HS-27A (cell line): ENCODE results near the gene INSM1.
A peak's percentile ranks its signal among the peaks of the same experiment; 100 is the strongest.
"Not testable (repeated sequence)": the region's sequence is repeated elsewhere in the genome, so short reads cannot be mapped to it uniquely, and the experiment has no call there.

ENCODE experiments used
- DNase-seq: peaks from one replicate; pipeline ENCODE4 v3.0.0-alpha.2; 2012; ENCODE audit warnings: low read depth, missing footprints

The INSM1 gene, protein sequence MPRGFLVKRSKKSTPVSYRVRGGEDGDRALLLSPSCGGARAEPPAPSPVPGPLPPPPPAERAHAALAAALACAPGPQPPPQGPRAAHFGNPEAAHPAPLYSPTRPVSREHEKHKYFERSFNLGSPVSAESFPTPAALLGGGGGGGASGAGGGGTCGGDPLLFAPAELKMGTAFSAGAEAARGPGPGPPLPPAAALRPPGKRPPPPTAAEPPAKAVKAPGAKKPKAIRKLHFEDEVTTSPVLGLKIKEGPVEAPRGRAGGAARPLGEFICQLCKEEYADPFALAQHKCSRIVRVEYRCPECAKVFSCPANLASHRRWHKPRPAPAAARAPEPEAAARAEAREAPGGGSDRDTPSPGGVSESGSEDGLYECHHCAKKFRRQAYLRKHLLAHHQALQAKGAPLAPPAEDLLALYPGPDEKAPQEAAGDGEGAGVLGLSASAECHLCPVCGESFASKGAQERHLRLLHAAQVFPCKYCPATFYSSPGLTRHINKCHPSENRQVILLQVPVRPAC

DNA sequence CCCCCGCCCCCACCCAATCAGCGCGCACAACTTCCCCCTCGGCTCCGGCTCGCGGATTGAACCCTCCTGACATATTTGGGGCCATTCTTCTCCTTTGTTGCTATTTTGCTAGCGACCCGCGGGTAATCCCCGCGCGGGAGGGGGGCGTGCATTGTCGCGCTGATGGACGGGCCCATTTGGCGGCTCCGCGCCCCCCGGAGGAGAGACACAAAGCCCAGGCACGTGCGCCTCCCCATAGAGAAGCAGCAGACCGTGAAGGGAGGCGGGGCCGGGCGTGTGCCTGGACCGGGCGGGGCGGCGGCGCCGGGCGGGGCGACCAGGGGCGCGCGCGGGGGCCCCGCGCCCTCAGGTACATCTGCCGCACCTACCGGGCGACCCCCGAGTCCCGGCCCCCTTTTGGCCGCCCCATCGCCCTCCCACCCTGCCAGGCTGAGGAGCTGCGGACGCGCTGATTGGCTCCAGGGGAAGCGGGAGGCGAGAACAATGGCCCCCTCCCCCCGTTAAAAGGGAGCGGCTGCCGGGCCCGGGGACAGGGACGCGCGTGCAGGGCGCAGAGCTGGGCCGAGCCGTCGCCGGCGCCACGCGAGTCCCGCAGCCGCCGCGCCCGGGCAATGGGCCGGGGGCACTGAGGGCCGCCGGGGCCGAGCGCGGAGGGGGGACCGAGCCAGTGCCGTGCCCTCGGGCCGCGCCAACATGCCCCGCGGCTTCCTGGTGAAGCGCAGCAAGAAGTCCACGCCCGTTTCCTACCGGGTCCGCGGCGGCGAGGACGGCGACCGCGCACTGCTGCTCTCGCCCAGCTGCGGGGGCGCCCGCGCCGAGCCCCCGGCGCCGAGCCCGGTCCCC lies at the start of gene INSM1:
INSM1 (plus strand) TSS at position 530 of the 843 bp plus-strand sequence; CDS start at position 694, 164 bp downstream.
- DNase-seq = no peak

DNA sequence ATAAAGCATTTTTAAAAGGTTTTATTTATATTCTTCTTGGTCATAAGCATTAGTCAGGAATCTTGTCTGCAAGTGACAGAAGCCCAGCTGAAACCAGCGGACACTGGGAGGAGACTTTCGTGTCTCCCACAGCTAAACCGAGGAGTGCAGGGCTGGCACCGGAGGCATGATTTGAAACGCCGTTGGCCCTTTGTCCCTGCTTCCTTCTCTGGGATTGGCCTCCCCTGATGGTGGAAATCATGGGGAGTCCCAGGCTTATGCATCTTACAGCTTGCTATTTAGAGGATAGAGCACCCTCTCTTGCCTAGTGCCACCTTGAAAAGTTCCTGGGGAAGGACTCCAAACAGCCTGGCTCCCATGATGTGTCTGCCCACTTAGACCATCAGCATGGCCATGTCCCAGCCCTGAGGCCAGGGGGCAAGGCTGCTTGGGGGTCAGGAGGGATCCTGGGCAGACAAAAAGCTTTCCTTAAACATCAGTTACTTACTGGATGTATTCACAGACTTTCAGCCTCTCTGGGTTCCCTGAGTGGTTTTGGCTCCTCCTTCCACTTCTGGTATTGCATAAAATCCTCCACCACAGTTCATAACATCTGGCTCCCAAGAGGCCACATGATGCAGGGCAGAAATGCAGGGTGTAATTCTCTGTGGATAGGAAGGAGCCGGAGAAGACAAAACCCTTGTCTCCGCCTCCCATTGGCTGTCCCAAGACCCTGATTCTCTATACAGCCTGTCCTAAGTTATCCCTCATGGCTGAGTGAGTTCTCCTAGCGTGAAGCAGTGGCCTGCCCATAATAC lies 49.3 kb upstream of the INSM1 start:
- no peak for DNase-seq

DNA sequence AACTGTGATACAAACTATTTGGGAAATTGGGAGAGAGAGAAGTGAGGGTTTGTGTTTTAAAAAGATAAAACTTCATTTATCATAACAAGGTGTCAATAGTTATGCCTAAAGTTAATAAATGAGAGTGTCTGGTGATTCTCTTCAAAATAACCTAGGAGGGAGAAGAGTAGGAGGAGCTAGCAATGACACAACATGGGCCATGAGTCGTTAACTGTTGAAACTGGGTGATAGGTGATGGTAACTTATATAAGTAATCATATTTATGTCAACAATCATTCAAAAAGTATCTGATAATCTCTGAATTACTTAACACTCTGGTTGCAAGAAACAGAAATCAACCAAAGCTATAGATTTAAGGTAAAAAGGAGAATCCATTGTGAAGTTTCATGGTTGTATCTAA lies 46.8 kb upstream of the INSM1 start:
- DNase-seq = no peak

DNA sequence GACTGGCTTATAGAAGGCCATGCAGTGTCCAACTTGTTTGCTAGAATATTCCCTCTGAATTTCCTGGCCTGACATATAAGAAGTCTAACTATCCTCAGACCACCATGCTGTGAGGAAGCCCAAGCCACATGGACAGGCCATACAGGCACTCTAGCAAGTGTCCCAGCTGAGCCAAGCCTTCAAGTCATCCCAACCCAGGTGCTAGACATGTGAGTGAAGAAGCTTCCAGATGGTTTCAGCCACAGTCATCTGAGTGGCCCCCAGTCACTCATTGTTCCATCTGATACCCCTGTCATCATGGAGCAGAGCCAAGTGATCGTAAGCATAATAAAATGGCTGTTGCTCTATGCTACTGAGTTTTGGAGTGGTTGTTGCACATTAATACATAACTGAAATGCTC lies 46.0 kb upstream of the INSM1 start:
- DNase-seq = no peak

DNA sequence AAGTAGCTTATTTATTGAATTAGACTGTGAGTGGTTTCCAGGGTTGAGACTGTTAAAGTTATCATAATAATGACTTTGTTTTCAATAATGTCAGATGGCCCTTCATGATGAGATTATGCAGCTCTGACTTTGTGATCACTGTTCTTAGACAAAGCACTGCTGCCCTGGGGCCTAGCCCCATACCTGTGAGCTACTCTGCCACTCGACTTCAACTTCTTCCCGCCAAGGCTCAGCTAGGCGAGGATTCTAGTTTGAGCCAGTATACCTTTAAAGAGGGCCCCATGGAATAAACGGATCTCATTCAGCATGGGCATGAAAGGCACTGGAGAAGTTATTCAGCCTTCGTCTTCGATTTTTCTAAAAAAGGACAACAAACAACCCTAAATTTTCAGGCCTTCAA lies 45.0 kb upstream of the INSM1 start:
- DNase-seq = no peak

DNA sequence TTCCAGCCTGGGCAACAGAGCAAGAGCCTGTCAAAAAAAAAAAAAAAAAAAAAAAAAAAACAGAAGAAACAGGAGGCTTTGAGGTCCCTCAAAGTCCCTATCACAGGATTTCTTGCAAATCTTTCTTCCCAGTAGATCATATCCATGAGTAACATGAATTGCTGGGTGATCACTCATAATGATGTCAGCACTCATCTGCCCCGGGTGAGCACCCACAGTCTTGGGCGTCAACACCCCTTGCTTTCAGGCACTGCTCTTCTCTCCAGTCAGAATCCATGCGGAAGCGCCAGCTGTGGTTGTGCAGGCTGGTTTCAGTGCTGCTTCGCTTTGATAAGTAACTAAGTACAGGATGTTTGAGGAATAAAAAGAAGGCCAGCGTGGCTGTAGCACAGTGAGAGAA lies 40.2 kb upstream of the INSM1 start:
- DNase-seq = peak; percentile 19

DNA sequence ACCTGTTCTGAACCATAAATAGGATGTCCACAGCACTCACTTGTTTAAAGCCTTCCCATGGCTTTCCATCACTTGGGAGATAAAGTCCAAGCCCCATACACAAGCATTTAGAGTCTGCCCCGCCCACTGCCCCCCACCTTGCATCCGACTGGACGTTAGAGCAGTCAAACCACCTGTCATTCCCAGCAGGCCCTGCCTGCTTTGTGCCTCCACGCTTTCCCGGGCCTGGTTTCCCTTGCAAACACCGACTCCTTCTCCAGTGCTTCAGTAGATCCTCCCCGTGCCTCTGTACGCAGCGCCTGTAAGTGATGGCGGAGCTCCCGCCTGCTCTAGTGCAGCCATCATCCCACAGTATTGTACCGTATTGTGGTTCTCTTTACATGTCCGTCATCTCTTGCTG lies 38.3 kb upstream of the INSM1 start:
- DNase-seq = no peak

DNA sequence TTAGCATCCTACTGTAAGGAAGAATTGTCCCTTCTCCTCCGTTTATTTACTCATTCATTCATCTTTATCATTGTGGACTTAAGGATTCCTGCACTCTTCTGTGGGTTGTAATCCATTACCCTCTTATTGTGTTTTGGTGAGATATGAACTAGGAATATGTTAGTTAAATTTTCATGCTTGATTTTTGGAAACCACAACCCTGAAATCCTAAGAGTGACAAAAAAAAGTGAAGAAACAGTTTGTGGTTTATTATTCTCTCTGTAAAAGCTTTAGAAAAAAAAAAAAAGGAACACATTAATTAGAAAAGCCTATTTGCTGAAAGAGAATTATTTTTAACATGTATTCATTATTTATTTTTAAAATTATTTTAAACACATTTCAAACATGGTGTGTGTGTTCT lies 36.7 kb upstream of the INSM1 start:
- DNase-seq = no peak

DNA sequence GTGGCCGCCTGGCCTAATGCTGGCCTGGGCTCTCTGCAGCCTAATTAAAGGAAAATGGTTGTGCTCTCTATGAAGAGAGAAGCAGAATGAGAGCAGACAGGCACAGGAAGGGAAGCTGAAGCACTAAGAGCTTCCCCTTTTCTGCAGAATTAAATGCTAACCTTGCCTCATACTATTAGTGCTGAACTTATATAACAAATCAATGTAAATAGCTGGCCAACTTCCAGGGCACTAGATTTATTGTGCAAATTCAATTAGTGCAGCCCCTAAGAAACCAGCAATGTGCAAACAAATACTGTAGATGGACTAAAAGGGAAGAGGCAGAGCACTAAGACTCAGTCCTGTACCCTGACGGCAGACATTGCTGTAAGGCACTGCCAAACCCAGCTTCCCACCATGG lies 36.1 kb upstream of the INSM1 start:
- no peak for DNase-seq

DNA sequence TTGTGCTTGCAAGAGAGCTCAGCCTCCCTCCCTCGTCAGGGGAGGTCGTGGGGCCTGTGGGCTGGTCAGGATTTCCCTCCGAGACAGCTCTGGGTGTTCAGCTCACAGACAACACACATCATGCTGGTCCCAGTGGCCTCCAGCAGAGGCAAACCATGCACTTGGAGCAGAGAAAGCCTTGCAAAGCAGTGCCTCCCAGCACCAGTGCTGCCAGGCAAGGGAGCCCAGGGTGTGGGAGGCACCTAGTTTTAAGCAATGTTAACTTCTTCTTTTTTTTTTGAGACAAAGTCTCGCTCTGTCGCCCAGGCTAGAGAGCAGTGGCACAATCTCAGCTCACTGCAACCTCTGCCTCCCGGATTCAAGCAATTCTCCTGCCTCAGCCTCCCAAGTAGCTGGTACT lies 34.0 kb upstream of the INSM1 start:
- no peak for DNase-seq

DNA sequence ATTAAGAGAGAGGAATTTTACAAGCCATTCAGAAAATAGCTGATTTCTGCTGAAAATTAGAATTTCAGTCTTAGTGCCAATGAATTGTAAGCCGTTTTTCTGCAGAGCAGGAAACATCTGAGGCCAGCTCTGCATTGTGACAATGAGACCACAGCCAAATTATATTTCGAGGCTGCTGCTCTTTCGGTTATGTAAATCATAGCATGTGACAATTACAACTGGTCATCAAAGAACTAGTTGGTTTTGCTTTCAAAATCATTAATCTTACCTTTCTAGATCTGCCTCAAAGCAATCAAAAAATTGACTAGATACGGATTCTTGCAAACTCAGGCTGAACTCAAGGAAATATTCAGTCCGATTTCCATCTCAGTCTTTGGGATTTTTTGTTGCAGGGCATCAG lies 33.4 kb upstream of the INSM1 start:
- DNase-seq = no peak

DNA sequence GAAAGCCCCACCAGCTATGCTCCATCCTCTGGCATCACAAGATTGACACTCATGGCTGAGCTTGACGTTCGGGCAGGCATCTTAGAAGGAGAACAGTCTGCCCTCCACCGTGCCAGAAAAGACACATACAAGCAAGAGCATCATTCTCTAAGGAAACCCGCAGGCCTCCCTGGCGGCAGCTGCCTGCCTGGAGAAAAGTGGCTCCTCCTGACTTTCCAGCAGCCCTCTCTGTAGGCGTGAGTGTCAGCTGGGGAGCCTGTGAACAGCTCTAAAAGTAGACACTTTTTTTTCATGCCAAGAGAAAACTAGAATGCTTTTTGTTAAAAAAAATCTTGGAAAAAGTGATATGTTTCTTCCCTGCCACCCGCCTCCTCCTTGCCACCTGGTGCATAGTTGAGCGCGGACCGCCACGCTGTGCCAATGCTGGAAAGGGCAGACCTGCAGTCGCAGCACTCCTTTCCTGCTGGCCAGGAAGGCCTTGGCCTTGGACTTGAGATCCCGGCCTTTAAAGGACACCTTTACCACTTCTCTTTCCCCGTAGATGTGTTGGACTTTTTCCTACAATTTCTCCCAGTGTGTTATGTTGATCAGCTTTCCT lies 29.7 kb upstream of the INSM1 start:
- no peak for DNase-seq

DNA sequence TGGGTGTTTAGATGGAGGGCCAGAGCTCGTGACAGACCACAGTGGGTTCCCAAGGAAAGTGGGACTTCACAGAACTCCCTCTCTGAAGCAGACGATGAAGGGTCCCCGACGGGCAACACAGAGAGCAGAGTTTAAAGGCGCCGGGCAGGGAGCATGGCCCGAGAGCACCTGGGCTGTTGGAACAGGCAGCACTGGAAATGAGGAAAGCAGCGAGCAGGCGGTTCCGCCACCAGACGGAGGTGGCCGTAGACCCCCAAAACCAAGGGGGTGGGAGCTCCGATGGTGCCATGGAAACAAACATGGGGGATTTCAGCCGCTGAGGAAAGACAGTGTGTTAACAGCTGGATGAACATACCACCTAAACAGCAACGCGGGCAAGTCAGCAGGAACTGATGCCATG lies 27.5 kb upstream of the INSM1 start:
- DNase-seq = no peak

DNA sequence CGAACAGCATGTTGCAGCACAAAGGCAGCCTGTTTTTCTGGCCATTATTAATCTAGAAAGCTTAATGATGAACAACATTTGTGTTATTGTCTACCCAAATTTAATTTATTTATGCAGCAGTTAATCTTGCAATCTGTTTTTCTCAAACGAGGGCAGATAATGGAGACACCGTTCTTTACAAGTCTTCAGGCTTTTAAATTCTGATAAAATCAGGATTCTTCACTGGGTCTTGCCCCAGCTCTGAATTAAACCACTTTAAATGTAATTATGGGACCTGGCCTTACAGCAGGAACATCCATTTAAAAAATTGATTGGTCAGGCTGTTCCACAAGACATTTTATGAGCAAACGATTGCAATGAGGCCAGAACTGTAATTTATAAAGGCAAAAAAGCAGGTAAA lies 26.5 kb upstream of the INSM1 start:
- DNase-seq = no peak

DNA sequence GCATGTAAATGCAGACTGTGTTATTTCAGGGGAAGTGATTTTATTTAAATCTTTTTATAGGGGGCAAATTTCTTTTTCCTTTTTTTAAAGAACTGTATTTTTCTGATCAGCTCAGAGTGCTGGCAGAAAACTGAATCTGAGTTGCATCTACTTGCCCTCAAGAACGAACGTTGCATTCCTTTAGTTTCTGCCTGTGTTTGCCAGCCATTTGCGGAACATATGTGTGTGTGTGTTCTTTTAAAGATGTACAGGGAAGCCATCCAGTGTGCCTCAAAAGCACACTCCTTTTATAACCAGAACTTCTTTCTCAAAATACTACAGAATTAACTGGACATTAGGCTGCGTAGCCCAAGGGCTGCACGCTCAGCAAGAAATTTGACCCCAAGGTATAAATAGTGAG lies 25.8 kb upstream of the INSM1 start:
- no peak for DNase-seq

DNA sequence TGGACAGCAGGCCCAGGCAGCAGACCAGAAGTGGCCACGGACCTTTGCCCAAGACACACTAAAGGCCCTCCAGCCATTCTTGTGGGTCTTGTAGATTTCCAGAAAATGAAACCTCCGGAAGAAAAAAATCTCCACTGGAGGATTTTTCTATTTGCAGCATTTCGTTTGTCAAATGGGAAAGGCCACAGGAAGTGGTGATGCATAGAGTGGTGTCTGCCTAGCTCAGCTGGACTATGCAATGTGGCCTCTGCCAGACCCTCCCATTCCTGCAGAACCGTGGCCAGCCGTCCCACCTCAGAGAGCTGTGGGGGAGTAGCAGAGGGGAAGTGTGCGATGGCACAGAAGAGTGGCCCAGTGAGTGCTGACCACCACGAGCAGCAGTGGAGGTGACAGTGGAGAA lies 24.0 kb upstream of the INSM1 start:
- DNase-seq = no peak

DNA sequence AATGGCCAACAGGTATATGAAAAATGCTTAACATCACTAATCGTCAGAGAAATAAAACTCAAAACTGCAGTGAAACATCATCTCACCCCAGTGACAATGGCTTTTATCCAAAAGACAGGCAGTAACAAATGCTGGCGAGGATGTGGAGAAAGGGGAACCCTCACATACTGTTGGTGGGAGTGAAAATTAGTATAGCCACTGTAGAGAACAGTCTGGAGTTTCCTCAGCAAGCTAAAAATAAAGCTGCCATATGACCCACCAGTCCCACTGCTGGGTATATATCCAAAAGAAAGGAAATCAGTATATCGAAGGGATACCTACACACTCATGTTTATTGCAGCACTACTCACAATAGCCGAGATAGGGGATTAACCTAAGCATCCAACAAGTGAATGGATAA lies 23.4 kb upstream of the INSM1 start:
- DNase-seq = no peak

DNA sequence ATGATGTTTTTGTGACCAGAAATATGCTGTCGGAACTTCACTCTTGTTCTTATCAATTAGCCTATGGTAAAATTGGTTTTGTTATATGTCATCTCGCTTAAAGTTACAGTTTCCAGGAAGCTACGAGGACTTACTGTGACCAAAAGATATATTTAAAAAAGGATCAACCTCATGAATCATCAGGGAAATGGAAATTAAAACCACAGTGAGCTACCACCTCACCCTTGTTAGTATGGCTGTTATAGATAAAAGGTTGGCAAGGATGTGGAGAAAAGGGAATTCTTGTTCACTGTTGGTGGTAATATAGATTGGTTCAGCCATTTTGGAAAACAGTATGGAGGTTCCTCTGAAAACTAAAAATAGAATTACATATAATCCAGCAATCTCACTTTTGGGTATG lies 14.3 kb upstream of the INSM1 start:
- DNase-seq = no peak

DNA sequence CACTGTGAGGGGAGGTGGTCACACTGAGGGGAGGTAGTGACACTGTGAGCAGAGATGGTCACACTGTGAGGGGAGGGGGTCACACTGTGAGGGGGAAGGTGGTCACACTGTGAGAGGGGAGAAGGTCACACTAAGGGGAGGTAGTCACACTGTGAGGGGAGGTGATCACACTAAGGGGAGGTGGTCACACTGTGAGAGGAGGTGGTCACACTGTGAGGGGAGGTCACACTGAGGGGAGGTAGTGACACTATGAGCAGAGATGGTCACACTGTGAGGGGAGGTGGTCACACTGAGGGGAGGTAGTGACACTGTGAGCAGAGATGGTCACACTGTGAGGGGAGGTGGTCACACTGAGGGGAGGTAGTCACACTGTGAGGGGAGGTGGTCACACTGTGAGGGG lies 12.4 kb upstream of the INSM1 start:
- not testable (repeated sequence) for DNase-seq

DNA sequence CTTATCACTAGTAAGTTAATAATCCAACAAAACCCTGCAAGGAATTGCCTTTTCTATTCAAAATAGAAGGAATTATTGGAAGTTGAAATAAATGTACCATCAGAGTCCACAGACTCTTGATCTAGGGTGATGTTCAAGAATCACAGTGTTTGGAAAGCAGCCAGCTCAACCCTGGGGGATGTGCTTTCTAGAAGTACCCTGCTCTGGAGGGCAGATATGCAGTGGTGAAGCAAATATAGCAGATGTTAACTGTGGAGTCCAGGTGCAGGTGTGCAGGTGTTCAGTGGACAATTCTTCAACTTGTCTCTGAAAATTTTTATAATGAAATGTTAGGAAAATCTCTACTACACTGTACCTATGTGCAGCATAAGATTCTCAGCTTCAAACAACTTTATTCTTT lies 9.1 kb upstream of the INSM1 start:
- DNase-seq = no peak

DNA sequence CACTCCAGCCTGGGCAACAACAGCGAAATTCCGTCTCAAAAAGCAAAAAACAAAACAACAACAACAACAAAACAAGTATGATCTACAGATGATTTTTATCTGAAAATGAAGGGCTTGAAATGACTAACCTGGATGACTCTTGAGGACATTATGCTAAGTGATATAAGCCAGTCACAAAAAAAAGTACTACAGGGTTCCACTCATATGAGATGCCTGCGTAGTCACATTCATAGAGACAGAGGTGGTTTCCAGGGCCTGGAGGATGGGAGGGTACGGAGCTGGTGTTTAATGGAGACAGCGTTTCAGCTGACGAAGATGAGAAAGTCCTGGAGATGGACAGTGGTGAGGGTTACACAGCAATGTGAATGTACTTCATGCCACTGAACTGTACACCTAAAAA lies 8.3 kb upstream of the INSM1 start:
- no peak for DNase-seq

DNA sequence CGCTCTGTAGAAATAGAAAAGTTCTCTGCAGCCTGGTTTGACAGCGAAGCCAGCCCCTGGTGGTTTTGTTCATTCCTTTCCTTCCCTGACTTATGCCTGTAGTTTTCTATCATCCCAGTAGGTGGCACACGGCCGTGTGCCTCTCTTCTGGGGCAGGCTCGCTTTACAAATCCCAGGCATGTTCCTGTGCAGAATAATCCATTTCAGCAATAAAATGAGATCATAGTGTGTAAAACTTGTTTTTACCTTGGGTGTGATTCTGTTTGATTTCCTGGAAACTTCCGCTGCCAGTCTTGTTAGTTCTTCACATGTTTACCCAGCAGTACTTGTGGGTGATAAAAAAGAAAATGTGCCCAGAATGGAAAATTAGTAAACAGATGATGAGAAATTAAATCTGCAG lies 7.4 kb upstream of the INSM1 start:
- DNase-seq = no peak
